Neural progenitor cell (in vitro differentiated cells): Measurements from ENCODE around the gene ANAPC7. TPM values are rescaled to one million over a fixed set of nuclear protein-coding genes. Genes with fewer than 3 reads are reported as not detected.

ENCODE experiments used
- DNase-seq: peaks from one replicate; pipeline ENCODE4 v3.0.0-alpha.2; 2016; ENCODE audit warnings: low spot score
- H2AFZ ChIP-seq: fragments of 200-600 bp; sonication (generic); replicated peaks from 2 replicates; pipeline ENCODE4 v1.6.1; 2016; ENCODE audit warnings: antibody characterized with exemption
- H3F3A ChIP-seq: fragments of 200-600 bp; sonication (generic); 2 replicates; pipeline ENCODE4 v1.6.1; 2016; ENCODE audit warnings: antibody characterized with exemption, low read depth
- H3K27ac ChIP-seq: fragments of 200-600 bp; sonication (generic); 2 replicates; pipeline ENCODE4 v1.5.1; 2016; ENCODE audit warnings: mild to moderate bottlenecking
- H3K27me3 ChIP-seq: fragments of 200-600 bp; sonication (generic); 2 replicates; pipeline ENCODE4 v1.6.1; 2016; ENCODE audit warnings: mild to moderate bottlenecking, moderate library complexity
- H3K36me3 ChIP-seq: fragments of 200-600 bp; sonication (generic); 2 replicates; pipeline ENCODE4 v1.5.1; 2016
- H3K4me1 ChIP-seq: fragments of 200-600 bp; sonication (generic); 2 replicates; pipeline ENCODE4 v1.6.1; 2016; ENCODE audit warnings: mixed run types
- H3K4me2 ChIP-seq: fragments of 200-600 bp; sonication (generic); 2 replicates; pipeline ENCODE4 v1.6.1; 2016
- H3K4me3 ChIP-seq: fragments of 200-600 bp; sonication (generic); 2 replicates; pipeline ENCODE4 v1.5.1; 2016
- H3K79me2 ChIP-seq: fragments of 200-600 bp; sonication (generic); 2 replicates; pipeline ENCODE4 v1.6.1; 2016; ENCODE audit warnings: low read depth
- H3K9ac ChIP-seq: fragments of 200-600 bp; sonication (generic); 2 replicates; pipeline ENCODE4 v1.6.1; 2016
- H3K9me3 ChIP-seq: fragments of 200-600 bp; sonication (generic); 2 replicates; pipeline ENCODE4 v1.5.1; 2016; ENCODE audit warnings: low read depth
- H4K20me1 ChIP-seq: fragments of 200-600 bp; sonication (generic); 2 replicates; pipeline ENCODE4 v1.6.1; 2016; ENCODE audit warnings: low read depth
- H3K27ac Mint-ChIP-seq: 3 replicates; pipeline ENCODE4 v1.8.0; 2021; ENCODE audit warnings: mixed read lengths
- H3K27me3 Mint-ChIP-seq: 2 replicates; pipeline ENCODE4 v1.8.0; 2022; ENCODE audit warnings: low read depth, mild to moderate bottlenecking, inconsistent platforms, moderate library complexity, mixed read lengths; ENCODE audit not compliant: insufficient read depth
- H3K36me3 Mint-ChIP-seq: 3 replicates; pipeline ENCODE4 v1.8.0; 2021; ENCODE audit warnings: mixed read lengths
- H3K4me1 Mint-ChIP-seq: 3 replicates; pipeline ENCODE4 v1.8.0; 2021; ENCODE audit warnings: mixed read lengths
- H3K4me3 Mint-ChIP-seq: 3 replicates; pipeline ENCODE4 v1.8.0; 2021; ENCODE audit warnings: mild to moderate bottlenecking, moderate library complexity, mixed read lengths
- H3K9me3 Mint-ChIP-seq: 3 replicates; pipeline ENCODE4 v1.8.0; 2020; ENCODE audit warnings: mixed read lengths
- CTCF ChIP-seq: fragments of 200-600 bp; sonication (generic); IDR thresholded peaks from 2 replicates; pipeline ENCODE4 v1.5.1; 2017; ENCODE audit warnings: antibody characterized with exemption, mild to moderate bottlenecking
- EZH2 ChIP-seq: fragments of 200-600 bp; sonication (generic); IDR thresholded peaks from 2 replicates; pipeline ENCODE4 v1.6.1; 2017; ENCODE audit warnings: antibody characterized with exemption, mild to moderate bottlenecking, moderate library complexity
- EZH2phosphoT487 ChIP-seq: fragments of 200-600 bp; sonication (generic); IDR thresholded peaks from 2 replicates; pipeline ENCODE4 v1.6.1; 2017; ENCODE audit warnings: antibody characterized with exemption
- total RNA-seq: library from RNA; depleted of rRNA; stranded (reverse); fragments of >200 nt; gene quantifications from 2 replicates; pipeline ENCODE4 v1.2.3, GENCODE V29; 2015; ENCODE audit warnings: low replicate concordance

The ANAPC7 gene
- total RNA-seq, 1 donor from 2014 or later: 114 TPM

- H2AFZ ChIP-seq: no peak overlapping the region
- no peaks in the 10 kb centered on the region for H3K9me3 Mint-ChIP-seq
- H3K4me3 ChIP-seq: no peak overlapping the region
- H3K79me2 ChIP-seq: no peaks in the 10 kb centered on the region
- no peaks in the 10 kb centered on the region for H4K20me1 ChIP-seq
- no peak overlapping the region for H3K9ac ChIP-seq
- no peak for DNase-seq
- no peak overlapping the region for H3K4me3 Mint-ChIP-seq
- peaks cover 9% of the 10 kb centered on the region for H3K36me3 Mint-ChIP-seq
- H3K4me1 Mint-ChIP-seq: no peaks in the 10 kb centered on the region
- no peak overlapping the region for H3K27ac ChIP-seq
- H3K36me3 ChIP-seq: peaks cover 7% of the 10 kb centered on the region
- no peak overlapping the region for H3K4me2 ChIP-seq
- H3F3A ChIP-seq: peaks cover 28% of the 10 kb centered on the region
- no peaks in the 10 kb centered on the region for H3K4me1 ChIP-seq
- H3K27ac Mint-ChIP-seq: no peak overlapping the region
- TF ChIP-seq CTCF (no peak), EZH2phosphoT487 (no peak), EZH2 (no peak)
- H3K27me3 Mint-ChIP-seq: peaks cover 2% of the 10 kb centered on the region
- no peaks in the 10 kb centered on the region for H3K27me3 ChIP-seq
- H3K9me3 ChIP-seq: no peaks in the 10 kb centered on the region
Measured at GRCh38 chr12:110354172-110354780, 49.2 kb downstream of the ANAPC7 start.

- Mint-ChIP-seq H3K27ac (no peak overlapping the region), H3K4me3 (no peak overlapping the region), H3K9me3 (no peaks in the 10 kb centered on the region), H3K4me1 (no peaks in the 10 kb centered on the region), H3K36me3 (peaks cover 10% of the 10 kb centered on the region), H3K27me3 (peaks cover 3% of the 10 kb centered on the region)
- Histone ChIP-seq H3K27ac (no peak overlapping the region), H3K79me2 (no peaks in the 10 kb centered on the region), H3F3A (peaks cover 28% of the 10 kb centered on the region), H2AFZ (no peak overlapping the region), H3K36me3 (peaks cover 7% of the 10 kb centered on the region), H3K4me2 (no peak overlapping the region), H3K27me3 (no peaks in the 10 kb centered on the region), H3K4me1 (no peaks in the 10 kb centered on the region), H3K4me3 (no peak overlapping the region), H3K9ac (no peak overlapping the region), H3K9me3 (no peaks in the 10 kb centered on the region), H4K20me1 (no peaks in the 10 kb centered on the region)
- TF ChIP-seq EZH2 (no peak), EZH2phosphoT487 (no peak), CTCF (no peak)
- no peak for DNase-seq
Measured at GRCh38 chr12:110353211-110353965, 50.1 kb downstream of the ANAPC7 start.

DNA sequence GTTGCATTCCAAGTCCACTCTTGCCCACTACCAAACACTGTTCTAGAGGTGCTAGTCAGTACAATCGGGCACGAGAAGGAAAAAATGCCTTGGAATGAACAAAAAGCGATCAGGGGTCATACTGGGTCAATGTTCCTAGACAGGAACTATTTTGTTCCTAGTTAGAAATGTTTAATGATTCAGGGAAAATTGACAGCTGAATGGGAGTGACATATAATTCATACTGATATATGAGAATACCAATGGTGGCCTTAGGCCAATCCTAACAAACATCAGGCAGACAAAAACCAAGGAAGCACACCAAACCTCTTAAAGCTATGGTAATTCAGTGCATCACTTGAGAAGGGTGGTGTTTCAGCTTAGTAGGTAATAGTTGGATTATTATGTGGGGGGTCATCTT is 51.1 kb downstream of the ANAPC7 start:
- H3F3A ChIP-seq: peaks cover 33% of the 10 kb centered on the region
- H4K20me1 ChIP-seq: no peaks in the 10 kb centered on the region
- H3K79me2 ChIP-seq: no peaks in the 10 kb centered on the region
- H3K9me3 ChIP-seq: no peaks in the 10 kb centered on the region
- no peak overlapping the region for H3K27ac ChIP-seq
- H3K27ac Mint-ChIP-seq: no peak overlapping the region
- no peak overlapping the region for H3K9ac ChIP-seq
- no peaks in the 10 kb centered on the region for H3K4me1 ChIP-seq
- no peak for DNase-seq
- H3K4me3 ChIP-seq: no peak overlapping the region
- no peak overlapping the region for H2AFZ ChIP-seq
- no peaks in the 10 kb centered on the region for H3K27me3 ChIP-seq
- peaks cover 14% of the 10 kb centered on the region for H3K36me3 Mint-ChIP-seq
- H3K27me3 Mint-ChIP-seq: peaks cover 5% of the 10 kb centered on the region
- TF ChIP-seq CTCF (no peak), EZH2 (no peak), EZH2phosphoT487 (no peak)
- no peaks in the 10 kb centered on the region for H3K4me1 Mint-ChIP-seq
- peaks cover 7% of the 10 kb centered on the region for H3K36me3 ChIP-seq
- H3K4me2 ChIP-seq: no peak overlapping the region
- no peaks in the 10 kb centered on the region for H3K9me3 Mint-ChIP-seq
- no peak overlapping the region for H3K4me3 Mint-ChIP-seq
